Caco-2 (cell line): ENCODE data around the gene SEMA4B. TPM values are rescaled to one million over a fixed set of nuclear protein-coding genes. Genes with fewer than 3 reads are reported as not detected.

Source experiments
- BruUV-seq: library from RNA; stranded (reverse); fragments of 400-500 nt; replicated peaks from 2 replicates; lab custom pipeline; 2021; lab: Mats Ljungman, UMichigan
- CTCF ChIA-PET: fragments of 300-600 bp; sonication (Branson Sonifier 250); formaldehyde crosslinking; loops from one replicate; lab custom pipeline; 2022; ENCODE audit warnings: antibody characterized with exemption; lab: Charles Lee
- POLR2A ChIA-PET: fragments of 300-600 bp; sonication (Branson Sonifier 250); formaldehyde crosslinking; loops from one replicate; lab custom pipeline; 2022; ENCODE audit warnings: antibody characterized with exemption; lab: Charles Lee
- DNase-seq, 2 experiments: peaks; one replicate each; pipeline versions ENCODE4 v3.0.0 to v3.0.0-alpha.2; 2020 to 2022
- H3K27me3 ChIP-seq: replicated peaks from 2 replicates; pipeline ENCODE4 v1.6.0; 2011; ENCODE audit warnings: low read length; ENCODE audit not compliant: control insufficient read depth, insufficient read depth
- H3K36me3 ChIP-seq: 2 replicates; pipeline ENCODE4 v1.5.1; 2011; ENCODE audit warnings: low read length; ENCODE audit not compliant: control insufficient read depth, insufficient read depth
- H3K4me1 ChIP-seq: fragments of 250-450 bp; sonication (Bioruptor Pico); 2 replicates; pipeline ENCODE4 v1.5.1; 2020; ENCODE audit warnings: mild to moderate bottlenecking
- H3K4me3 ChIP-seq: 2 replicates; pipeline ENCODE4 v1.5.1; 2011; ENCODE audit warnings: low read depth, mild to moderate bottlenecking, control low read depth, low read length
- H3K9me3 ChIP-seq: fragments of 250-450 bp; sonication (Bioruptor Pico); 2 replicates; pipeline ENCODE4 v1.5.1; 2020; ENCODE audit warnings: mild to moderate bottlenecking, moderate library complexity
- H3K27ac Mint-ChIP-seq: one replicate; pipeline ENCODE4 v1.8.0; 2022; ENCODE audit warnings: mixed read lengths; ENCODE audit not compliant: unreplicated experiment
- H3K27me3 Mint-ChIP-seq: one replicate; pipeline ENCODE4 v1.8.0; 2022; ENCODE audit warnings: mixed read lengths; ENCODE audit not compliant: insufficient read depth, unreplicated experiment
- H3K36me3 Mint-ChIP-seq: one replicate; pipeline ENCODE4 v1.8.0; 2022; ENCODE audit warnings: mild to moderate bottlenecking, mixed read lengths; ENCODE audit not compliant: insufficient read depth, unreplicated experiment
- H3K4me1 Mint-ChIP-seq: one replicate; pipeline ENCODE4 v1.8.0; 2022; ENCODE audit warnings: low read depth, mixed read lengths; ENCODE audit not compliant: unreplicated experiment
- H3K4me3 Mint-ChIP-seq: one replicate; pipeline ENCODE4 v1.8.0; 2022; ENCODE audit warnings: mild to moderate bottlenecking, moderate library complexity, mixed read lengths; ENCODE audit not compliant: unreplicated experiment
- H3K9me3 Mint-ChIP-seq: one replicate; pipeline ENCODE4 v1.8.0; 2022; ENCODE audit warnings: mixed read lengths; ENCODE audit not compliant: unreplicated experiment
- CTCF ChIP-seq, 2 experiments: fragments of 200-600 bp in 1 of 2; IDR thresholded peaks; 1 replicate in 1 of 2; 2 replicates in 1 of 2; pipeline versions ENCODE4 v1.5.1 to v1.8.0; 2011 to 2022; ENCODE audit warnings: antibody characterized with exemption in 1 of 2, control low read depth in 1 of 2, inconsistent platforms in 1 of 2, low read depth in 1 of 2, low read length in 1 of 2, mild to moderate bottlenecking in 1 of 2, moderate library complexity in 1 of 2; ENCODE audit not compliant: insufficient read depth in 1 of 2, severe bottlenecking in 1 of 2, unreplicated experiment in 1 of 2
- intact Hi-C: fragments of 100-400 bp; cut with micrococcal nuclease; formaldehyde crosslinking; loops from one replicate; pipeline ENCODE4 v1.10.0; 2022; ENCODE audit not compliant: unreplicated experiment
- total RNA-seq: library from RNA; stranded (reverse); gene quantifications from 2 replicates; pipeline ENCODE4 v1.2.3, GENCODE V29; 2022

The SEMA4B gene
- total RNA-seq, 1 experiment from 2014 or later = 13.9 TPM

DNA sequence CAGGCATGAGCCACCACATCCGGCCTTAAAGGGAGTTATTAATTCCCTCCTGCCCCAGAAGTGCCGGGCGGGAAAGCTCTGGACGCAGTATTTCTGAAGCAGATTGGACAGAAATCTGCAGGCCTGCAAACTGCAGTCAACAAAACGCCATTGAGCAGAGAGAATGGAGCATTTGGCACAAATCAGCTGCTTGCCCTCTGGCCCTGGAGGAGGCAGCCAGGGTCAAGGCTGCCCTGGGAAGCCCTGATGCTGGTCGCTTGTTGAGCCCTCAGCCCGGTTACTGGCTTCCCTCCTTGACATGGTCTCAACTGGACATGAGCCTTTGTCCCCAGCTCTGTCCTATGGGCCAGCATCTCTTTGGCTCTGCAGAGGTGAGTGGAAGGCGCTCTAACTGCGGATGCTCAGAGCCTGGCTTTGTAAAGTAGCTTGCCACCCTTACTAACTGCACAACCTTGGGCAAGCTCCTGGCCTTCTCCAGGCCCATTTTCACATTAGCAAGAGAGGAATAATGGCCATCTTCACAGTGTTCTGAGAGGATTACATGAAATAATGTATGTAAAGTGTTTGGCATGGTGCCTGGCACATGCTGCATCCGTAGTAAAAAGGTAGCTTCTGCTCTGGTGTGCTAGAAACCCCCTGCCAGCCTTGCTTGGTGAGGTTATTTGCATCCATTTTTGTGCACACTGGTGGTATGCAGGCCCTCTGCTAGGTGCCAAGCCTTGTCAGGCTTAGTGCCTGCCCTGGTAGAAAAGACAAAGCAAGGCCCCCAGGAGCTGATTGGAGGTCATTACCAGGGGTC, 4.1 kb downstream of the SEMA4B start:
- H3K27me3 Mint-ChIP-seq = no peaks in the 10 kb centered on the region
- Histone ChIP-seq H3K4me3 (no peak overlapping the region), H3K9me3 (no peaks in the 10 kb centered on the region), H3K4me1 (no peaks in the 10 kb centered on the region), H3K27me3 (no peaks in the 10 kb centered on the region), H3K36me3 (no peaks in the 10 kb centered on the region)
- no peaks in the 10 kb centered on the region for H3K4me1 Mint-ChIP-seq
- H3K4me3 Mint-ChIP-seq = no peak overlapping the region
- no peaks in the 10 kb centered on the region for H3K36me3 Mint-ChIP-seq
- DNase-seq = no peak
- no peaks in the 10 kb centered on the region for H3K9me3 Mint-ChIP-seq
- BruUV-seq = no TSS peak
- no peak for TF ChIP-seq CTCF (IDR thresholded peaks at IDR 0.05; ENCODE audit: insufficient read depth in 1 of 2, low read depth in 1 of 2, low read length in 1 of 2, severe bottlenecking in 1 of 2, unreplicated experiment in 1 of 2)
- intact Hi-C loops = no loop called here
- H3K27ac Mint-ChIP-seq = no peak overlapping the region
- POLR2A ChIA-PET = interaction anchor here (0.7 kb wide), 1 partner anchor 28 kb away, joined by 3 read pairs; the partner anchor contains the start of gene CIB1
- CTCF ChIA-PET = interaction anchor here (0.7 kb wide), 1 partner anchor 114 kb away, joined by 3 read pairs; no protein-coding TSS in a partner anchor

- no peak overlapping the region for H3K27ac Mint-ChIP-seq
- Histone ChIP-seq H3K36me3 (no peaks in the 10 kb centered on the region), H3K27me3 (no peaks in the 10 kb centered on the region), H3K4me1 (no peaks in the 10 kb centered on the region), H3K4me3 (no peak overlapping the region), H3K9me3 (no peaks in the 10 kb centered on the region)
- no TSS peak for BruUV-seq
- H3K9me3 Mint-ChIP-seq = no peaks in the 10 kb centered on the region
- intact Hi-C loops = no loop called here
- no peaks in the 10 kb centered on the region for H3K36me3 Mint-ChIP-seq
- no peak for DNase-seq
- H3K4me1 Mint-ChIP-seq = no peaks in the 10 kb centered on the region
- no peak overlapping the region for H3K4me3 Mint-ChIP-seq
- H3K27me3 Mint-ChIP-seq = no peaks in the 10 kb centered on the region
- ChIA-PET POLR2A (no interaction called here), CTCF (no interaction called here)
- no peak for TF ChIP-seq CTCF (IDR thresholded peaks at IDR 0.05; ENCODE audit: insufficient read depth in 1 of 2, low read depth in 1 of 2, low read length in 1 of 2, severe bottlenecking in 1 of 2, unreplicated experiment in 1 of 2)
Measured at GRCh38 chr15:90205886-90206285, 4.8 kb downstream of the SEMA4B start.

GRCh38 chr15:90207252-90207651, 6.1 kb downstream of the SEMA4B start:
- ChIA-PET CTCF (no interaction called here), POLR2A (no interaction called here)
- no TSS peak for BruUV-seq
- no peak overlapping the region for H3K4me3 Mint-ChIP-seq
- DNase-seq = no peak
- no peak for TF ChIP-seq CTCF (IDR thresholded peaks at IDR 0.05; ENCODE audit: insufficient read depth in 1 of 2, low read depth in 1 of 2, low read length in 1 of 2, severe bottlenecking in 1 of 2, unreplicated experiment in 1 of 2)
- Histone ChIP-seq H3K4me3 (no peak overlapping the region), H3K27me3 (no peaks in the 10 kb centered on the region), H3K4me1 (no peaks in the 10 kb centered on the region), H3K36me3 (no peaks in the 10 kb centered on the region), H3K9me3 (no peaks in the 10 kb centered on the region)
- H3K36me3 Mint-ChIP-seq = no peaks in the 10 kb centered on the region
- no peaks in the 10 kb centered on the region for H3K9me3 Mint-ChIP-seq
- no peaks in the 10 kb centered on the region for H3K4me1 Mint-ChIP-seq
- intact Hi-C loops = no loop called here
- H3K27me3 Mint-ChIP-seq = no peaks in the 10 kb centered on the region
- no peak overlapping the region for H3K27ac Mint-ChIP-seq
